ENCODE results near the gene PARD3. TPM values are rescaled to one million over a fixed set of nuclear protein-coding genes. Genes with fewer than 3 reads are reported as not detected.

Gene PARD3
- total and polyA plus RNA-seq, 10 of the 15 experiments (the other 5 are each of a cell fraction or from before 2014, with no cell fraction given): 2.6 to 43.1 (median 13.9) TPM

DNA sequence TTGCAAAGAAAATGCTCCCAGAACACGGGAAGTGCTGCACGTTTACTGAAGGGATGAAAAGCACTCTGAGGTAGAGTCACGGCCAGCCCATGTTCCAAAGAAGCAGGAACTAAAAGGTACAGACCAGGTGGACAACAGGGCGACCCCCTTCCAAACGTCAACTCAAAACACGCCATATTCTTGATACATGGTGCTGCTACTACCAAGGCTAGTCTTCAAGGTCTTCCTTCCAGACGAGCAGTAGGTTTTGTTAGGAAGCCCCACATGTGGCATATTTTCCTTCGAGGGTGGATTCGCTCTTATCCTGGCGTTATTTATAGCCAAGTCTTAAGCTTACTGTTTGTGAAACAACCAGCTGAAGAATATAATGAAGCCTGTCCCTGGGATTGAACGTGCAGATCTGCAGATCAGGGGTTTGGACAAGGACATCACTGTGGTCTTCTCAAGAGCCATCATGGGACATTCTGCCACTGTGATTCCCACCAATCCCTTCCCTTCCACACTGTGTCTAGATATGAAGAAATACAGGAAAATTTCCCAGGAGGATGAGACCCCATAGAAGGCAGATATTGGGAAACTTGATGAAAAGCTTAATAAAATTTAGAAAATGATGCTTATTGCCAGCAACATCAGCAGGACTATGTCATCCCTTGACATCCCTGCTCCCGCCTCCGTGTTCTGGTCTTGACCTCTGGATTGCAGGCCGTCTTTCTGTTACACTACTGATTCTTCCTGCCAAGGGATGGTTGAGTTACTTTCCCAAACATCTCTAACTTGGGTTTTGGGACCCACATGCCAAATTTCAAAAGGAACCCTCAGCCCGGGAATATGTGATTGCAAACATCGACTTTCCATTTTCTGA lies 734.4 kb downstream of the PARD3 start:
- no peaks in the 10 kb centered on the region for H3K36me3 ChIP-seq (ENCODE audit: control insufficient read depth in 2 of 2, insufficient read depth in 2 of 2, low read length in 1 of 2)
- no TSS peak for BruUV-seq (replicated peaks)
- RAD21 ChIA-PET (ENCODE audit: unreplicated experiment): no interaction called here
- FAIRE-seq: no peak
- in situ Hi-C loops (cut with MboI): no loop called here
- 31% methylated on average over 16 of the region's 16 CpGs for WGBS (ENCODE audit: insufficient coverage, insufficient replicate concordance, low lambda C conversion rate, missing lambda C conversion rate)
- DNase-seq (ENCODE audit: low read depth, low spot score): no peak
- no peak overlapping the region for H3K27ac ChIP-seq (ENCODE audit: control insufficient read depth, insufficient read depth)
- POLR2A ChIA-PET: no interaction called here
- H3K4me1 ChIP-seq (ENCODE audit: control insufficient read depth, insufficient read depth, low read length): no peaks in the 10 kb centered on the region
- SMC1A ChIA-PET (ENCODE audit: uncharacterized antibody, unreplicated experiment): interaction anchor here (1.1 to 1.8 kb wide), 4 partner anchors 29 to 61 kb away, joined by 3 to 4 read pairs (median 4); no protein-coding TSS in a partner anchor
- no peak overlapping the region for H2AFZ ChIP-seq (ENCODE audit: control insufficient read depth, low read depth, low read length)
- no peak for ATAC-seq
- H4K20me1 ChIP-seq (ENCODE audit: control insufficient read depth, insufficient read depth): no peaks in the 10 kb centered on the region
- H3K9ac ChIP-seq (ENCODE audit: control insufficient read depth, insufficient read depth, low read length): no peak overlapping the region
- H3K4me3 ChIP-seq: no peak overlapping the region
- TF ChIP-seq TCF7 (IDR thresholded peaks at IDR 0.05; ENCODE audit: borderline replicate concordance): no peak
- no peak for TF ChIP-seq ZNF622 (IDR thresholded peaks at IDR 0.05)
- no peak for TF ChIP-seq MTA2 (IDR thresholded peaks at IDR 0.05; ENCODE audit: low read depth)
- TF ChIP-seq HDAC6 (IDR thresholded peaks at IDR 0.05; ENCODE audit: unreplicated experiment): no peak
- TF ChIP-seq EGR1 (IDR thresholded peaks at IDR 0.05; ENCODE audit: borderline replicate concordance in 1 of 2, low read depth in 2 of 2, low read length in 2 of 2): no peak
- no peak for TF ChIP-seq PAX5 (IDR thresholded peaks at IDR 0.05; ENCODE audit: borderline replicate concordance, low read depth, low read length)
- no peak for TF ChIP-seq IKZF1 (conservative IDR thresholded peaks at IDR 0.05)
- TF ChIP-seq, protein P1, sequence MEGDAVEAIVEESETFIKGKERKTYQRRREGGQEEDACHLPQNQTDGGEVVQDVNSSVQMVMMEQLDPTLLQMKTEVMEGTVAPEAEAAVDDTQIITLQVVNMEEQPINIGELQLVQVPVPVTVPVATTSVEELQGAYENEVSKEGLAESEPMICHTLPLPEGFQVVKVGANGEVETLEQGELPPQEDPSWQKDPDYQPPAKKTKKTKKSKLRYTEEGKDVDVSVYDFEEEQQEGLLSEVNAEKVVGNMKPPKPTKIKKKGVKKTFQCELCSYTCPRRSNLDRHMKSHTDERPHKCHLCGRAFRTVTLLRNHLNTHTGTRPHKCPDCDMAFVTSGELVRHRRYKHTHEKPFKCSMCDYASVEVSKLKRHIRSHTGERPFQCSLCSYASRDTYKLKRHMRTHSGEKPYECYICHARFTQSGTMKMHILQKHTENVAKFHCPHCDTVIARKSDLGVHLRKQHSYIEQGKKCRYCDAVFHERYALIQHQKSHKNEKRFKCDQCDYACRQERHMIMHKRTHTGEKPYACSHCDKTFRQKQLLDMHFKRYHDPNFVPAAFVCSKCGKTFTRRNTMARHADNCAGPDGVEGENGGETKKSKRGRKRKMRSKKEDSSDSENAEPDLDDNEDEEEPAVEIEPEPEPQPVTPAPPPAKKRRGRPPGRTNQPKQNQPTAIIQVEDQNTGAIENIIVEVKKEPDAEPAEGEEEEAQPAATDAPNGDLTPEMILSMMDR (IDR thresholded peaks at IDR 0.05 in 2 of 3, conservative IDR thresholded peaks at IDR 0.05 in 1 of 3; ENCODE audit: control insufficient read depth in 2 of 3, extremely low read depth in 1 of 3, insufficient read depth in 1 of 3, low read depth in 3 of 3, low read length in 3 of 3): no peak
- TF ChIP-seq ZNF592 (IDR thresholded peaks at IDR 0.05): no peak
- no peak for TF ChIP-seq RAD21 (IDR thresholded peaks at IDR 0.05; ENCODE audit: insufficient read depth, low read depth, low read length)
- no peak for TF ChIP-seq ZNF217 (IDR thresholded peaks at IDR 0.05)
- TF ChIP-seq ZBTB33 (IDR thresholded peaks at IDR 0.05): no peak
- TF ChIP-seq SUPT20H (IDR thresholded peaks at IDR 0.05; ENCODE audit: borderline replicate concordance, control insufficient read depth, low read depth, low read length): no peak
- no peak for TF ChIP-seq SMC3 (IDR thresholded peaks at IDR 0.05; ENCODE audit: borderline replicate concordance, low read length)
- H3K27me3 ChIP-seq (replicated peaks in 1 of 2; ENCODE audit: control insufficient read depth in 2 of 2, insufficient read depth in 2 of 2, low read length in 1 of 2): no peaks in the 10 kb centered on the region
- no peak overlapping the region for H3K4me2 ChIP-seq (ENCODE audit: control insufficient read depth, insufficient read depth)
- CTCF ChIA-PET: no interaction called here
- intact Hi-C loops (cut with micrococcal nuclease; ENCODE audit: unreplicated experiment): no loop called here
- H3K9me3 ChIP-seq (replicated peaks; ENCODE audit: control insufficient read depth, insufficient read depth, low read length): no peaks in the 10 kb centered on the region; the same call in 2 of the 3 replicates
- H3K79me2 ChIP-seq (ENCODE audit: control insufficient read depth, insufficient read depth, low read length): no peaks in the 10 kb centered on the region

Measured in GM12878 (cell line).